HepG2 (cell line): ENCODE results near the gene RAPSN. TPM values are rescaled to one million over a fixed set of nuclear protein-coding genes. Genes with fewer than 3 reads are reported as not detected.

ENCODE experiments used
- ARID3A ChIP-seq: IDR thresholded peaks from 2 replicates; pipeline ENCODE4 v1.6.1; 2012; ENCODE audit warnings: low read depth, low read length, improper control_type of control experiment
- ARID5B ChIP-seq: IDR thresholded peaks from 2 replicates; pipeline ENCODE4 v1.4.0; 2020; ENCODE audit warnings: mild to moderate bottlenecking, missing genetic modification reagents
- JDP2 ChIP-seq: sonication (generic); formaldehyde crosslinking; IDR thresholded peaks from 2 replicates; pipeline ENCODE4 v1.8.1; 2022; ENCODE audit warnings: missing genetic modification reagents, borderline replicate concordance
- MATR3 ChIP-seq: sonication (generic); formaldehyde crosslinking; IDR thresholded peaks from 2 replicates; pipeline ENCODE4 v1.4.0; 2020; ENCODE audit warnings: missing genetic modification reagents
- RFX5 ChIP-seq: IDR thresholded peaks from 2 replicates; pipeline ENCODE4 v1.6.1; 2011; ENCODE audit warnings: low read depth, low read length, improper control_type of control experiment
- SOX13 ChIP-seq, 3 experiments: fragments of 450-650 bp in 1 of 3; sonication (generic) in 1 of 3; formaldehyde crosslinking in 1 of 3; IDR thresholded peaks in 2 of 3; conservative IDR thresholded peaks in 1 of 3; 2 replicates each; pipeline versions ENCODE4 v1.5.0 to v1.6.1; 2016 to 2020; ENCODE audit warnings: antibody characterized with exemption in 1 of 3, mild to moderate bottlenecking in 1 of 3, missing compliant biosample characterization in 1 of 3, missing genetic modification reagents in 1 of 3, moderate library complexity in 1 of 3
- SP1 ChIP-seq, 2 experiments: fragments of 450-650 bp in 1 of 2; sonication (generic) in 1 of 2; formaldehyde crosslinking in 1 of 2; IDR thresholded peaks; 2 replicates each; pipeline versions ENCODE4 v1.4.0 to v1.6.1; 2016 to 2020; ENCODE audit warnings: missing genetic modification reagents in 1 of 2
- ZNF407 ChIP-seq: sonication (generic); formaldehyde crosslinking; IDR thresholded peaks from one replicate; pipeline ENCODE4 v1.5.1; 2020; ENCODE audit warnings: mild to moderate bottlenecking, missing genetic modification reagents; ENCODE audit errors: not compliant biosample characterization
- ZNF414 ChIP-seq: sonication (generic); formaldehyde crosslinking; IDR thresholded peaks from 2 replicates; pipeline ENCODE4 v1.5.0; 2020; ENCODE audit warnings: missing genetic modification reagents
- ZNF496 ChIP-seq: sonication (generic); formaldehyde crosslinking; IDR thresholded peaks from 2 replicates; pipeline ENCODE4 v1.8.1; 2023; ENCODE audit warnings: mild to moderate bottlenecking, moderate library complexity, missing genetic modification reagents; ENCODE audit not compliant: insufficient replicate concordance
- ZNF607 ChIP-seq: sonication (generic); formaldehyde crosslinking; IDR thresholded peaks from 2 replicates; pipeline ENCODE4 v1.5.1; 2020; ENCODE audit warnings: missing genetic modification reagents, mild to moderate bottlenecking, borderline replicate concordance
- ZNF772 ChIP-seq: sonication (generic); formaldehyde crosslinking; IDR thresholded peaks from 2 replicates; pipeline ENCODE4 v1.5.0; 2020; ENCODE audit warnings: mild to moderate bottlenecking, missing genetic modification reagents
- ZNF777 ChIP-seq: sonication (generic); formaldehyde crosslinking; IDR thresholded peaks from 2 replicates; pipeline ENCODE4 v1.4.0; 2020; ENCODE audit warnings: missing genetic modification reagents
- polyA plus RNA-seq, 8 experiments: library from polyadenylated mRNA; depleted of rRNA in 3 of 8; stranded (reverse) in 7 of 8; unstranded in 1 of 8; fragments of >200 nt; fragmentation: Illumina TruSeq in 4 of 8; extraction: Trizol in 4 of 8; gene quantifications; 2 replicates each; pipeline versions ENCODE4 v1.2.1 to v1.2.3, GENCODE V29; 2011 to 2016; ENCODE audit warnings: low read depth in 4 of 8, missing spikeins in 1 of 8, mixed read lengths in 1 of 8; ENCODE audit not compliant: insufficient read depth in 1 of 8
- total RNA-seq, 5 experiments: library from RNA; depleted of rRNA; stranded (reverse); fragments of >200 nt; fragmentation: Illumina TruSeq; extraction: Trizol; gene quantifications; 2 replicates each; pipeline ENCODE4 v1.2.3, GENCODE V29; 2016; ENCODE audit warnings: low read depth in 1 of 5

RAPSN gene
- total and polyA plus RNA-seq, 2 of the 13 experiments (the other 11 are each of a cell fraction or from before 2014, with no cell fraction given): 0.15 to 1.2 TPM

GRCh38 chr11:47431356-47432083 is 17.4 kb downstream of the RAPSN start (continued):
- TF ChIP-seq ZNF407 (no peak), ZNF607 (no peak), ZNF414 (CRISPR knock-in tag) (no peak), ARID5B (CRISPR knock-in tag) (0 out of 2 replicates have a peak, but pooled peaks have one; percentile 41), ZNF777 (CRISPR knock-in tag) (no peak), JDP2 (CRISPR knock-in tag) (no peak), SP1 (IDR thresholded peaks at IDR 0.05) (no peak), SP1 (CRISPR knock-in tag; IDR thresholded peaks at IDR 0.05) (no peak), SOX13 (IDR thresholded peaks at IDR 0.05) (no peak), SOX13 (CRISPR knock-in tag; conservative IDR thresholded peaks at IDR 0.05 in 1 of 2, IDR thresholded peaks at IDR 0.05 in 1 of 2) (peak in 1 of 2 experiments; percentile 88; a peak in 2 of 4 replicates), RFX5 (no peak), MATR3 (CRISPR knock-in tag) (no peak), ZNF772 (CRISPR knock-in tag) (no peak), ARID3A (no peak), ZNF496 (CRISPR knock-in tag) (no peak)
